ENCODE results near the gene CBX4. TPM values are rescaled to one million over a fixed set of nuclear protein-coding genes. Genes with fewer than 3 reads are reported as not detected.
A peak's percentile ranks its signal among the peaks of the same experiment; 100 is the strongest.

Gene CBX4
- total RNA-seq, 2 donors from 2014 or later = 28.0 to 28.5 TPM

GRCh38 chr17:79826204-79826680 is 13.0 kb downstream of the CBX4 start:
- WGBS = 58% methylated on average over 11 of the region's 11 CpGs
- Histone ChIP-seq H3K4me3 (no peak overlapping the region), H3K4me1 (replicated peaks) (peaks cover 22% of the 10 kb centered on the region), H3K36me3 (no peaks in the 10 kb centered on the region), H3K27me3 (replicated peaks; ENCODE audit: insufficient read depth) (no peaks in the 10 kb centered on the region), H3K9me3 (no peaks in the 10 kb centered on the region), H3K27ac (no peak overlapping the region)
- intact Hi-C loops (cut with DNase I) = no loop called here
- TF ChIP-seq CTCF (IDR thresholded peaks at IDR 0.05) = no peak
- no peak for TF ChIP-seq POLR2AphosphoS5 (IDR thresholded peaks at IDR 0.05)
- TF ChIP-seq POLR2A (IDR thresholded peaks at IDR 0.05) = no peak
- no peak for DNase-seq (ENCODE audit: low spot score)

GRCh38 chr17:79825580-79825921 is 13.7 kb downstream of the CBX4 start:
- Histone ChIP-seq H3K9me3 (no peaks in the 10 kb centered on the region), H3K27ac (no peak overlapping the region), H3K36me3 (no peaks in the 10 kb centered on the region), H3K27me3 (replicated peaks; ENCODE audit: insufficient read depth) (no peaks in the 10 kb centered on the region), H3K4me3 (no peak overlapping the region), H3K4me1 (replicated peaks) (peaks cover 16% of the 10 kb centered on the region)
- 79% methylated on average over 5 of the region's 5 CpGs for WGBS
- TF ChIP-seq POLR2A (IDR thresholded peaks at IDR 0.05) (no peak), CTCF (IDR thresholded peaks at IDR 0.05) (no peak), POLR2AphosphoS5 (IDR thresholded peaks at IDR 0.05) (no peak)
- no peak for DNase-seq (ENCODE audit: low spot score)
- intact Hi-C loops (cut with DNase I) = no loop called here

GRCh38 chr17:79824893-79825579 is 14.2 kb downstream of the CBX4 start:
- TF ChIP-seq POLR2AphosphoS5 (IDR thresholded peaks at IDR 0.05) = no peak
- TF ChIP-seq POLR2A (IDR thresholded peaks at IDR 0.05) = no peak
- no peak for TF ChIP-seq CTCF (IDR thresholded peaks at IDR 0.05)
- intact Hi-C loops (cut with DNase I) = no loop called here
- Histone ChIP-seq H3K36me3 (no peaks in the 10 kb centered on the region), H3K27ac (no peak overlapping the region), H3K9me3 (no peaks in the 10 kb centered on the region), H3K27me3 (replicated peaks; ENCODE audit: insufficient read depth) (no peaks in the 10 kb centered on the region), H3K4me3 (no peak overlapping the region), H3K4me1 (replicated peaks) (peaks cover 11% of the 10 kb centered on the region)
- no peak for DNase-seq (ENCODE audit: low spot score)
- 87% methylated on average over 6 of the region's 6 CpGs for WGBS

GRCh38 chr17:79824234-79824633 is 15.0 kb downstream of the CBX4 start:
- 97% methylated on average over 17 of the region's 17 CpGs for WGBS
- Histone ChIP-seq H3K27ac (no peak overlapping the region), H3K4me3 (no peak overlapping the region), H3K9me3 (no peaks in the 10 kb centered on the region), H3K4me1 (replicated peaks) (peaks cover 6% of the 10 kb centered on the region), H3K27me3 (replicated peaks; ENCODE audit: insufficient read depth) (no peaks in the 10 kb centered on the region), H3K36me3 (no peaks in the 10 kb centered on the region)
- intact Hi-C loops (cut with DNase I) = no loop called here
- no peak for TF ChIP-seq POLR2AphosphoS5 (IDR thresholded peaks at IDR 0.05)
- TF ChIP-seq POLR2A (IDR thresholded peaks at IDR 0.05) = no peak
- TF ChIP-seq CTCF (IDR thresholded peaks at IDR 0.05) = no peak
- DNase-seq (ENCODE audit: low spot score) = no peak

- 95% methylated on average over 17 of the region's 17 CpGs for WGBS
- Histone ChIP-seq H3K27me3 (replicated peaks; ENCODE audit: insufficient read depth) (no peaks in the 10 kb centered on the region), H3K36me3 (no peaks in the 10 kb centered on the region), H3K4me1 (replicated peaks) (no peaks in the 10 kb centered on the region), H3K27ac (peak overlapping the region in 1 of 2 donors; percentile 27), H3K9me3 (no peaks in the 10 kb centered on the region), H3K4me3 (no peak overlapping the region)
- TF ChIP-seq CTCF (IDR thresholded peaks at IDR 0.05) (no peak), POLR2AphosphoS5 (IDR thresholded peaks at IDR 0.05) (no peak), POLR2A (IDR thresholded peaks at IDR 0.05) (no peak)
- no peak for DNase-seq (ENCODE audit: low spot score)
- intact Hi-C loops (cut with DNase I) = no loop called here
Measured at GRCh38 chr17:79822583-79823124, 16.6 kb downstream of the CBX4 start.
